Measurements from ENCODE around the gene HES3.

HES3 gene

GRCh38 chr1:6245869-6246496 lies 2.0 kb downstream of the HES3 start:
- peak; percentile 61 for DNase-seq (ENCODE audit: low spot score)

GRCh38 chr1:6246497-6247467 lies 2.8 kb downstream of the HES3 start:
- peak; percentile 85 for DNase-seq (ENCODE audit: low spot score)

GRCh38 chr1:6247651-6248050 lies 3.7 kb downstream of the HES3 start:
- no peak for DNase-seq (ENCODE audit: low spot score)

GRCh38 chr1:6248161-6248776 lies 4.3 kb downstream of the HES3 start:
- DNase-seq (ENCODE audit: low spot score), result no peak

- no peak for DNase-seq (ENCODE audit: low spot score)
Observed at GRCh38 chr1:6248932-6249738, 5.2 kb downstream of the HES3 start.

- DNase-seq (ENCODE audit: low spot score), result no peak
Observed at GRCh38 chr1:6249739-6250689, 6.0 kb downstream of the HES3 start.

- DNase-seq (ENCODE audit: low spot score), result no peak
Observed at GRCh38 chr1:6251233-6251632, 7.3 kb downstream of the HES3 start.

GRCh38 chr1:6251681-6252373 lies 7.8 kb downstream of the HES3 start:
- DNase-seq (ENCODE audit: low spot score), result no peak

GRCh38 chr1:6252374-6252710 lies 8.4 kb downstream of the HES3 start:
- DNase-seq (ENCODE audit: low spot score), result no peak

GRCh38 chr1:6253380-6253779 lies 9.4 kb downstream of the HES3 start:
- no peak for DNase-seq (ENCODE audit: low spot score)

- DNase-seq (ENCODE audit: low spot score), result no peak
Observed at GRCh38 chr1:6254691-6255090, 10.7 kb downstream of the HES3 start.

GRCh38 chr1:6256645-6257044 lies 12.7 kb downstream of the HES3 start:
- no peak for DNase-seq (ENCODE audit: low spot score)

GRCh38 chr1:6257541-6258069 lies 13.6 kb downstream of the HES3 start:
- DNase-seq (ENCODE audit: low spot score), result no peak

GRCh38 chr1:6258675-6259074 lies 14.7 kb downstream of the HES3 start:
- DNase-seq (ENCODE audit: low spot score), result no peak

- peak; percentile 64 for DNase-seq (ENCODE audit: low spot score)
Observed at GRCh38 chr1:6259491-6260362, 15.7 kb downstream of the HES3 start.

GRCh38 chr1:6260433-6260934 lies 16.5 kb downstream of the HES3 start:
- no peak for DNase-seq (ENCODE audit: low spot score)

GRCh38 chr1:6260961-6261614 lies 17.1 kb downstream of the HES3 start, which contains the start of gene GPR153:
Gene GPR153, minus strand, starts transcription at chr1:6261098. Its CDS starts 6,193 bp downstream, at chr1:6254905.
- no peak for DNase-seq (ENCODE audit: low spot score)

GRCh38 chr1:6261615-6261995 lies 17.6 kb downstream of the HES3 start:
- no peak for DNase-seq (ENCODE audit: low spot score)

Measured in cerebellar cortex (tissue), 1 donor.